ENCODE measurements around the gene AGMAT.
A peak's percentile ranks its signal among the peaks of the same experiment; 100 is the strongest.

Gene AGMAT, protein sequence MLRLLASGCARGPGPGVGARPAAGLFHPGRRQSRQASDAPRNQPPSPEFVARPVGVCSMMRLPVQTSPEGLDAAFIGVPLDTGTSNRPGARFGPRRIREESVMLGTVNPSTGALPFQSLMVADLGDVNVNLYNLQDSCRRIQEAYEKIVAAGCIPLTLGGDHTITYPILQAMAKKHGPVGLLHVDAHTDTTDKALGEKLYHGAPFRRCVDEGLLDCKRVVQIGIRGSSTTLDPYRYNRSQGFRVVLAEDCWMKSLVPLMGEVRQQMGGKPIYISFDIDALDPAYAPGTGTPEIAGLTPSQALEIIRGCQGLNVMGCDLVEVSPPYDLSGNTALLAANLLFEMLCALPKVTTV

DNA sequence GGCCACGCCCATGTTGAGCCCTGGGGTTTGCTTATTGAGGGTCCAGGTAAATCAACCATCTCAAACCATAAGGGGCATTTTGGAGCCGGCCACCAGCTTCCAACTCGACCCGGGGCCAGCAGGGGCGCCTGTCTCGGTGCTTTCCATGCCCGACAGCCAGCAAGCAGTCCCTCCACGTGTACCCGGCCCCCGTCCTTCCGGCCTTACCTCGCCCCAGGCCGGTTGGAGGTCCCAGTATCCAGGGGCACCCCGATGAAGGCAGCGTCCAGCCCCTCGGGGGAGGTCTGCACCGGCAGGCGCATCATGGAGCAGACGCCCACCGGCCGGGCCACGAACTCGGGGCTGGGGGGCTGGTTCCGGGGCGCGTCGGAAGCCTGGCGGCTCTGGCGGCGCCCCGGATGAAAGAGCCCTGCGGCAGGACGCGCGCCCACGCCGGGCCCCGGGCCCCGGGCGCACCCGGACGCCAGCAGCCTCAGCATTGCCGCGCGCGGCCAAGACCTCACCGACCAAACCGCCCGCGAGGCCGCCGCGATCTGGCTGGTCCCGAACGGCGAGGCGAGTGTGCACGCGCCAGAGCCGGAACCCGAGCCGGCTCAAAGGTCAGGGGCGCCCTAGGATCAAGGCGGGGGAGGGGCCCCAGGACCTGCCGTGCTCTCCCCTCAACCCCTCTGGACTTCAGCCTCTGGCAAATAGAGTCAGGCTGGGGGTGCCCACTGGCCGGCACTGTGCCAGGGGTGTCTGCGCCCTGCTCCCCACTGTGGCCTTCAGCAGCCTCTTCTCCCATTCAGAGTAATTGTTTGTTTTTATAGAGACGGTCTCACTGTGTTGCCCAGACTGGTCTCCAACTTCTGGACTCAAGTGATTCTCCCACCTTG lies at the start of gene AGMAT:
Gene AGMAT (minus strand): TSS at position 563 of the 875 bp plus-strand sequence. CDS start 84 bp downstream, at position 479.
- DNase-seq = peak; percentile 34

DNA sequence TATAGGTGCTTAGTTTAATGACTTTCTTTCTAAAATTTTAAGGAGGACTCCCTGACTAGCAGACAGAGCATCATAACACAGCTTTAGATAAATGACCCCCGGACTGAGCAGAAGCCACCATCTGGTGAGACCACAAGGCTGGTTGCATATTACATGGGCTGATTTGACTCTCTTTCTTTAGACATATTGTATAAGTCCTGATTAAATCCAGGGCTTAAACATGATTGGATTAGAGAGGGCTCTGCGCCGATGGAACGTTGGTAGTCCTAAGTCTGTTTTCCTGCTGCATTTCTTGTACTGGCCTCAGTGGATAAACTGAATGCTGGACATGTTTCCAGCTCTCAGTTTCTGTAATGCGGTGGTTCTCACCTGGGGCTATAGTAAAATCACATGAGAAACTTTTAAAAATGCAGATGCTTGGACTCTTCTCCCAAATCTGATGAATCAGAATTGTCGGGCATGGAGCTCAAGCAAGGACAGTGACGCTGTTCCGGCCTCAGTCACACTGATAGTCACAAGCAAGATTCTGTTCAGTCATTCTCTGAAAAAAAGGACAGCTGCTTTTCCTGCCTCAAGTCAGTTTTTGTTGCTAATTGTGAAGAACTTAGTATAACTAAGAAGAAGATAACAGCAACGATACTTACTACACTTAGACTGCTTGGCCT lies 49.0 kb upstream of the AGMAT start:
- no peak for DNase-seq

- DNase-seq = no peak
Observed at GRCh38 chr1:15628003-15628402, 43.2 kb upstream of the AGMAT start.

GRCh38 chr1:15627343-15627988 lies 42.6 kb upstream of the AGMAT start:
- DNase-seq = no peak

DNA sequence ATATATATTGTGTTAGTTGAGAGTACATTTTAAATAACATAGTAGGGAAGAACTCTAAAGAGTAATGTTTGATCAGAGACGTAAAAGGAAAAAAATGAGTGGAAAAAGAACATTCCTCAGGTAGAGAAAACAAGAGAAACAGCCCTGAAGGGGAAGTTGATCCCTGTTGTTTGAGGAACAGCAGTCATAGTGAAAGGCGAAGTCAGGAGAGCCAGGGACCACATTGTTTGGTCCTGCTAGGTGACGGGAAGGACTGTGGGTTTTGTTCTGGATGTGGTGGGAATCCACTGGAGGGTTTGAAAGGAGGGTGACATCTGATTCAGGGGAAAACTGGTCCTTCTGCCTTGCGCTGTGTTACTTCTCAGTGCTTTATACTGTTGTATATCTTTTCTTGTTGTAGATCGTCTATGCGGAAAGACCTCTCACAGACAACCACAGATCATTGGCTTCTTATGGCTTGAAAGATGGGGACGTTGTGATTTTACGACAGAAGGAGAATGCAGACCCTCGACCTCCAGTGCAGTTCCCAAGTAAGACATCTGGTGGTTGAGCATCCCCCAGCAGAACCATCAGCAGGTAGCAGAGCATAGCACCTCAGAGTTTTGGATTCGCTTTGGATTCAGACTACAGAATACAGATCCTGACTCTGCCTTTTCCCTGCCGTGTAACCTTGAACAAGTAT lies 41.6 kb upstream of the AGMAT start:
- no peak for DNase-seq

DNA sequence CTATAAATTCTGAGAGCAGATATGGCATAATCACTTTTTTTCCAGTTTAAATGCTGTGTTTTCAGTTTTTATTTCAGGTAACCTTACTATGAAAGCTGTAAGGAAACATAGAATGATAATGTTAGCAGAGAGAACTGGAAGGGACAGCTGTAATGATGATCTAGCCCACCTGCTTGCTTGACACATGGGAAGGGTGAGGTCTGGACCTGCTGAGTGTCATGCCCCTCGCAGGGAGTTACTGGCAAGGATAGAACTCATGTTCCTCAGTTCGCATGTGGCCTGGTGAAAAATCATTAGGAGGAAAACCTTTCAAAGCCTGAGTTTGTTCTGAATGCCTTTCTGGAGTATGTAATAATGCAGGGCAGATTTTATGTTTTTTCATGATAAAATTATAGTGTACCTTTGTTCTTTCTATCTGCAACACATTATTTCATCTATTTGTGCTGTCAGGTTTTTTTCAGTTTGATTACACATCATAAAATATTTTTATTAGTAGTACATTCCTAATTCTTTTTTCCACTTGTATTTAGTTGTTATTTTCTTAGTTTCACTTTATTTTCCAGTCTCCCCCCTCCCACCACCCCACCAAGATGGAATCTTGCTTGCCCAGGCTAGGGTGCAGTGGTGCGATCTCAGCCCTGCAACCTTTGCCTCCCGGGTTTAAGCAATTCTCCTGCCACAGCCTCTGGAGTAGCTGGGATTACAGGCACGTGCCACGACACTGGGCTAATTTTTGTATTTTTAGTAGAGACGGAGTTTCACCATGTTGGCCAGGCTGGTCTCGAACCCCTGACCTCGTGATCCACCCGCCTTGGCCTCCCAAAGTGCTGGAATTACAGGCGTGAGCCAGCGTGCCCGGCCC lies 40.4 kb upstream of the AGMAT start:
- no peak for DNase-seq

- DNase-seq = no peak
Observed at GRCh38 chr1:15624133-15624714, 39.4 kb upstream of the AGMAT start.

GRCh38 chr1:15623435-15623834 lies 38.6 kb upstream of the AGMAT start:
- DNase-seq = no peak

DNA sequence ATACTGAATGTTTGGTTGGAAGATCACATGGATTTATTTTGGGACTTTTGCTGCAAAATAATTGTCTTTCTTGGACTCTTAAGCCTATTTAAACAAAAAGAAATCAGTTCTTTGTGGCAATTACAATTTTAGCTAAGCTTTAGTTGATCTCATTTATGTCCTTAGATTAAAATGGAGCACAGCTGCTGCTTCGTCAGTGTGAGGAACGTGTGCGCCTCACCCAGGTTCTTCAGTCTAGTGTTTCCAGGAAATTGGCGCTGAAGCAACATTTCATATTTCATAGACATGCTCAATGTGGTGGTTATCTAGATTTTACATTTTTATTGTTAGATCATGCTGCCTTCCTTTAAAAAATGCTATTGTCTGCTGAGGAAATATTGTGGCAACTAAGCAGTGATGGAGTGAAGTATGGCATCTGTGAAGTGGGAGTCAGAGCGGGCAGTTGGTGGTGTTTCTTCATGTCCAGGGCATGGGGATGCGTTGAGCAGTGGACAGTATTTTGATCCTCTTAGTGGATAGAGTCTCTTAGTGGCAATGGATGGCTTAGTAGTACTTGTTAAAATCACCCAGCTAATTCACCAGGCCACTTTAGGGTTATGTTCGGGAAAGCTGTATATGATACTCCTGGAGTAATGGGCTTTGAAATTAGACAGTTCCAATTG lies 38.0 kb upstream of the AGMAT start:
- DNase-seq = no peak

GRCh38 chr1:15621975-15622374 lies 37.1 kb upstream of the AGMAT start:
- no peak for DNase-seq

DNA sequence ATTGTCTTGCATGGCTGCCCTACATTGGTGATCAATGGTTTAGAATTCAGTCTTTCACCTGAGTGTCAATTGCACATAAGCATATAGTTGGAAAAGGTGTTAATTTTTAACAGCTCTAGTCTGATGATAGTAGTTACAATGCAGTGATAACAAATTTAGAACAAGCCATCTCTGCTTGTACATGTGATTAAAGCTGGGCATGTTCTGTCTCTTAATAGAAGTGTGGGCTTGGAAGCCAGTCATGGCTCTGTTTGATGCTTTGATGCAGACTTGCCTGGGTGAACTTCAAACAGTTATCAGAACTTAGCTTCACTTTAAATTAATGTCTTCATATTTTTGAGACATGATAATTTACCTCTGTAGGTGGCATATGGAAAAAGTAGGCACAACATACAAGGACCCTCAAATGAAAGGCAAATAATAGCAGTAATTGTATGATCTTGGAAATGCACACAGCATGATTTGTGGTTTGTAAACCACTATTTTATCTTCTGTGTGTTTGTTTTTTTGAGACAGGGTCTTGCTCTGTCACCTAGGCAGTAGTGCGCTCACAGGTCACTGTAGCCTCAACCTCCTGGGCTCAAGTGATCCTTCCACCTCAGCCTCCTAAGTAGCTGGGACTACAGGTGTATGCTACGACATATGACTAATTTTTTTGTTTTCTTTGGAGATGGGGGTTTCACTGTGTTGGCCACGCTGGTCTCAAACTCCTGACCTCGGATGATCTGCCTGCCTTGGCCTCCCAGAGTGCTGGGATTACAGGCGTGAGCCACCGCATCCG lies 36.2 kb upstream of the AGMAT start:
- no peak for DNase-seq

DNA sequence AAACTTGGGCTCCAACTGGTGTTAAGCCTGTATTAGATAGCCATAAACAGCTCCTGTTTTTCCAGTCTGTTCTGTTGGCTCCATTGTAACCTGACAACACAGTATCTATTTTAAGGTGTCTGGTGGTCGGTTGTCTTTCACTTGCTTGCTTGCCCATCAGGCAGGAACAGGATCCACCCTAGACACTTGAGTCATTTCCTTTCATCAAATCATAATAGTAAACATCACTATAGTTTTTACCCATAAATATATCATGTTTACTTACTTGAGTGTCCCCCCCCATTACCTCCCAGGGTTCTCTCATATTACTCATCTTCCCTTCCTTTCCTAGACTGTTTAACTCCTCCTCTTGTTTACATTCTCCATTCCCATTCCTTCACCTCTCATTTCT lies 35.3 kb upstream of the AGMAT start:
- no peak for DNase-seq

- DNase-seq = no peak
Observed at GRCh38 chr1:15618655-15619525, 34.0 kb upstream of the AGMAT start.

- DNase-seq = peak; percentile 48
Observed at GRCh38 chr1:15618077-15618654, 33.3 kb upstream of the AGMAT start.

DNA sequence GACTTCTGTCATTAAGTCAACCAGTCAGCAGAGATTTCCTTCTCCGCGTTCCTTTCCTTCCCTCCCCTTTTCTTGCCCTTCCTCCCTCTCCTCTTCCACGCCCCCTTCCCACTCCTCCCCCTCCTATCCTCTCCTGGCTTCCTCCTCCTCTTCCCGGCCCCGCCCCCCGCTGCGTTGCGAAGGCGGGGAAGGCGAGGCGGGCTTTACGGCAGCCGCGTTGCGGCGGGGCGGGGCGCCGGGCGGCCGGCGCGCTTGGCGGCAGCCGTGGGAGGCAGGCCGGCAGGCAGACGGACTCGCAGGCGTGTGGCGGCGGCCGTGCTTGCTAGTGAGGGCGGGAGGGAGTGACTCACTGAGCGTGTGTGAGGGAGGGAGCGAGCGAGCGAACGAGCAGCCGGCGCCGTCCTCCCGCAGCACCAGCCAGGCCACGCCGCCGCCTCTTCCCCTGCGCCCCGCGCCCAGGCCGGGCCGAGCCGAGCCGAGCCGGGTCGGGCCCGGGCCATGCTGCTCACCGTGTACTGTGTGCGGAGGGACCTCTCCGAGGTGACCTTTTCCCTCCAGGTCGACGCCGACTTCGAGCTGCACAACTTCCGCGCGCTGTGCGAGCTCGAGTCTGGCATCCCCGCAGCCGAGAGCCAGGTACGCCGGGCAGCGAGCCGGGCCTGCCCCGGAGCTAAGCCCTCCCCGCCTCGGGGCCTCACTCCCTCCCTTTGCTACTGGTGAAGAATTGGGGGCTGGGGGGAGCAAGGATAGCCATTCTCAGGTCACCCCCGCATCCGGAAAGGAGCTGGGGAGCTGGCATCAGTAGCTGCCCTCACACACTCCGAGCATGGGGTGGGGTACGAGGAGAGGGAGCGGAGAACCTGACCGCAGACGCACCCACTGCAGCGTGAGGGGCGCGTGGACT lies 32.6 kb upstream of the AGMAT start, which contains the start of gene DDI2:
Gene DDI2 (plus strand): TSS at position 286 of the 904 bp plus-strand sequence. CDS start 213 bp downstream, at position 499.
- peak; percentile 97 for DNase-seq

DNA sequence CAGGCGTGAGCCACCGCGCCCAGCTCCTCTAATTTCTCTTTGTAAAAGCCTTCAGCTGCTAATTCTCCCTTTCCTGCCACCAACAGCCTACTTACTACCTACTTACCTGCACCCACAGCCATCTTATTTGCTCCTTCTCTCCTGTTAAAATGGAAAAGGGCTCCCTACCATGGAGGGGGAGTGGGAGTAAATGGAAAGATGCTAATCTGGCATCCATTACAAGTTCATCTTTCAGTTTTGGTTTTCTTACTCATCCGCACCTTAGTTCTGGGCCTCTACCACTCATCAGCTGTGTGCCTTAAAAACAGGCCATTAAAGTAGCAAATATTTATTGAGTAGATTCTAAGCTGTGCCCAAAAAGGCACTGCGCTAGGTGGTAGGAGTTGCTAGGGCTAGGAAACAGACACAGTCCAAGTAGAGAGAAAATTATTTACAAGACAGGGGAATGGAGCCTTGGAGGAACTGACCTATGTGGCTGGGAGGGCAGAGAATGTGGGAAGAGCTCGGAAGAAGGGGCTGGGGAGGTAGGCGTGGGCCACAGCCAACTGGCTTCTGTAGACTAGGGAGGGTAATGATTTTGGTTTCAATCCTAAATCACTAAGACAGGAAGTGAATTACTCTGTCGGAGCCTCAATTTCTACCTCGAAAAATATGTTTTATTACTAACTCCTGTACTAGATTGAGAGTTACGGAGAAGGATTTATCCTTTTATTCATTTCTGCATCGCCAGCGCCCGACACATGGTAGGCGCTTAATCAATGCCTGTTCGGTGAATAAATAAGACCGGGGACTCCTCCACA lies 31.7 kb upstream of the AGMAT start:
- no peak for DNase-seq

Data from DMS79 treated with DMSO at 0.1 percent for 48 hours (cell line).